Sigmoid colon (tissue), 7 donors: ENCODE measurements around the gene HOXC9. TPM values are rescaled to one million over a fixed set of nuclear protein-coding genes. Genes with fewer than 3 reads are reported as not detected.

Experiments
- DNase-seq: peaks from one replicate; pipeline ENCODE4 v3.0.0-alpha.2; 2019
- H3K27ac ChIP-seq, 4 donors: fragments of 200-600 bp; sonication (generic); one replicate each; pipeline ENCODE4 v1.5.1; 2016 to 2019; ENCODE audit warnings: mild to moderate bottlenecking in 1 of 4
- H3K27me3 ChIP-seq, 3 donors: fragments of 200-600 bp; sonication (generic); one replicate each; pipeline ENCODE4 v1.5.1; 2019; ENCODE audit warnings: mild to moderate bottlenecking in 1 of 3
- H3K36me3 ChIP-seq, 4 donors: fragments of 200-600 bp; sonication (generic); one replicate each; pipeline ENCODE4 v1.5.1; 2016 to 2019
- H3K4me1 ChIP-seq, 4 donors: fragments of 200-600 bp; sonication (generic); one replicate each; pipeline ENCODE4 v1.5.1; 2017 to 2019
- H3K4me3 ChIP-seq, 4 donors: fragments of 200-600 bp; sonication (generic); one replicate each; pipeline ENCODE4 v1.5.1; 2017 to 2019; ENCODE audit warnings: mild to moderate bottlenecking in 2 of 4, moderate library complexity in 1 of 4
- H3K9me3 ChIP-seq, 4 donors: fragments of 200-600 bp in 3 of 4; sonication (generic) in 3 of 4; one replicate each; pipeline versions ENCODE4 v1.5.1 to v1.6.1; 2013 to 2019
- EP300 ChIP-seq, 4 donors: sonication (generic); formaldehyde crosslinking; IDR thresholded peaks; one replicate each; pipeline ENCODE4 v1.6.1; 2017; ENCODE audit warnings: antibody characterized with exemption in 4 of 4
- POLR2A ChIP-seq, 2 donors: fragments of 450-650 bp; IDR thresholded peaks; one replicate each; pipeline ENCODE4 v1.6.1; 2016; ENCODE audit warnings: antibody characterized with exemption in 2 of 2, mild to moderate bottlenecking in 2 of 2, moderate library complexity in 2 of 2
- POLR2AphosphoS5 ChIP-seq, 4 donors: sonication (generic); formaldehyde crosslinking; IDR thresholded peaks; one replicate each; pipeline ENCODE4 v1.6.1; 2017; ENCODE audit warnings: antibody characterized with exemption in 4 of 4
- WGBS, 2 donors: extraction: QIAGEN DNeasy Blood & Tissue Kit; methylation state at CpG; one replicate each; pipeline ENCODE4 v1.1.7; 2013; 5-methylcytosine and 5-hydroxymethylcytosine counted together
- intact Hi-C: fragments of 100-400 bp; cut with DNase I; formaldehyde crosslinking; loops from one replicate; pipeline ENCODE4 v1.15.1; 2023
- polyA plus RNA-seq, 3 donors: library from polyadenylated mRNA; stranded (reverse); fragments of 200-250 nt; gene quantifications; one replicate each; pipeline ENCODE4 v1.2.3, GENCODE V29; 2013
- total RNA-seq, 4 donors: library from RNA; depleted of rRNA; stranded (reverse); fragments of >200 nt; gene quantifications; one replicate each; pipeline ENCODE4 v1.1.0, GENCODE V29; 2016
- TF ChIP-seq, protein P1 (sequence below), 4 experiments: fragments of 450-650 bp in 3 of 4; fragments of 200-600 bp in 1 of 4; IDR thresholded peaks; one replicate each; pipeline ENCODE4 v1.5.1; 2016 to 2019; ENCODE audit warnings: antibody characterized with exemption in 4 of 4, mild to moderate bottlenecking in 3 of 4, moderate library complexity in 2 of 4
- donor health status: healthy with polysubstance abuse.
- donor health status: Bipolar disorder and iron deficiency.
- donor health status: healthy.

Gene HOXC9
- total and polyA plus RNA-seq, 7 donors = 0.04 TPM; not detected in 6

DNA sequence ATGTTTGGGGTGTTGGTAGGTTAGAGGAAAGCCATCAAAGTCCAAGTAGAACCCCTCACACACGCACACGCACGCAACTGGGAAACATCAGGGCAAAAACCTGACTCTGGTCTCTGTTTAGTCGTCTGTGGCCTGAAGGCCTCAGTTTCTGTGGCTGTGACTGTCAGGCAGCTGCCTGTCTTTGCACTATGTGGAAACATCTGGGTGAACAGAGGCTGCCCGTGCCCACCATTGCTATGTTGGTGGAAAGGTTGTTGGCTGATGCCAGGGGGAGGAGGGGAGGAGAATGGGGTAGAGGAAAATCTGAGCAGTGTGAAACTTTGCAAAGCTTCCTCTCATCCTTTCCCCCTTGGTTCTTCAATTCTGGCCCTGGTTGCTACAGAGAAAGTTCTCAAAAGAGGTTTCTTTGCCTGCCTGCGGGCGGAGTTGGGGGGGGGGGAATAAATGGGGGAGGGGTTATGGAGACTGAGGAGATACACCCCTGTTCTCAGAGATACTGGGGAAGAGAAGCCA is 7.5 kb upstream of the HOXC9 start:
- H3K4me3 ChIP-seq = no peak overlapping the region
- no peak overlapping the region for H3K27ac ChIP-seq
- 42 to 67% methylated on average over 7 of the region's 7 CpGs for WGBS, 2 donors
- H3K4me1 ChIP-seq = peaks cover 0 to 33% (median 22%) of the 10 kb centered on the region in 4 donors
- no peaks in the 10 kb centered on the region for H3K36me3 ChIP-seq
- H3K9me3 ChIP-seq = no peaks in the 10 kb centered on the region
- TF ChIP-seq EP300 (IDR thresholded peaks at IDR 0.05) (no peak), POLR2A (IDR thresholded peaks at IDR 0.05) (no peak), POLR2AphosphoS5 (IDR thresholded peaks at IDR 0.05) (no peak)
- TF ChIP-seq, protein P1, sequence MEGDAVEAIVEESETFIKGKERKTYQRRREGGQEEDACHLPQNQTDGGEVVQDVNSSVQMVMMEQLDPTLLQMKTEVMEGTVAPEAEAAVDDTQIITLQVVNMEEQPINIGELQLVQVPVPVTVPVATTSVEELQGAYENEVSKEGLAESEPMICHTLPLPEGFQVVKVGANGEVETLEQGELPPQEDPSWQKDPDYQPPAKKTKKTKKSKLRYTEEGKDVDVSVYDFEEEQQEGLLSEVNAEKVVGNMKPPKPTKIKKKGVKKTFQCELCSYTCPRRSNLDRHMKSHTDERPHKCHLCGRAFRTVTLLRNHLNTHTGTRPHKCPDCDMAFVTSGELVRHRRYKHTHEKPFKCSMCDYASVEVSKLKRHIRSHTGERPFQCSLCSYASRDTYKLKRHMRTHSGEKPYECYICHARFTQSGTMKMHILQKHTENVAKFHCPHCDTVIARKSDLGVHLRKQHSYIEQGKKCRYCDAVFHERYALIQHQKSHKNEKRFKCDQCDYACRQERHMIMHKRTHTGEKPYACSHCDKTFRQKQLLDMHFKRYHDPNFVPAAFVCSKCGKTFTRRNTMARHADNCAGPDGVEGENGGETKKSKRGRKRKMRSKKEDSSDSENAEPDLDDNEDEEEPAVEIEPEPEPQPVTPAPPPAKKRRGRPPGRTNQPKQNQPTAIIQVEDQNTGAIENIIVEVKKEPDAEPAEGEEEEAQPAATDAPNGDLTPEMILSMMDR (IDR thresholded peaks at IDR 0.05) = no peak
- intact Hi-C loops = no loop called here
- DNase-seq = no peak
- H3K27me3 ChIP-seq = peaks cover 88 to 100% (median 100%) of the 10 kb centered on the region in 3 donors

- no peak overlapping the region for H3K4me3 ChIP-seq
- no peaks in the 10 kb centered on the region for H3K36me3 ChIP-seq
- no peak overlapping the region for H3K27ac ChIP-seq
- TF ChIP-seq EP300 (IDR thresholded peaks at IDR 0.05) (no peak), POLR2AphosphoS5 (IDR thresholded peaks at IDR 0.05) (peak in 1 of 4 donors; percentile 13)
- DNase-seq = no peak
- intact Hi-C loops = no loop called here
- WGBS, 2 donors = 29 to 44% methylated on average over 18 of the region's 18 CpGs
- H3K9me3 ChIP-seq = no peaks in the 10 kb centered on the region
- peaks cover 0 to 33% (median 22%) of the 10 kb centered on the region in 4 donors for H3K4me1 ChIP-seq
- H3K27me3 ChIP-seq = peaks cover 91 to 100% (median 100%) of the 10 kb centered on the region in 3 donors
Observed at GRCh38 chr12:53993162-53994008, 6.6 kb upstream of the HOXC9 start.

DNA sequence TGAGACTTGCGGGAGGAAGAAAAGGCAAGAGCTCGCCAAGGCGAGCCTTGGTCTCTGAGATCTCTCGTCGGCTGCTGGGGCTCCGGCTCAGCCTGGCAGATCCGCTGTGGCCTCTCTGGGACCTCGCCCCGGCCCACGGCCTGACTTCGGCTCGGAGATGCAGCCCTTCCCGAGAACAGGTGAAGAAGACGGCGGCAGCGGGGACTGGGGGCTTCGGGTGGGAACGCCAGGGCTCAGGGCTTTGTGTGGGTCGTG is 6.0 kb upstream of the HOXC9 start:
- Histone ChIP-seq H3K4me3 (no peak overlapping the region), H3K9me3 (no peaks in the 10 kb centered on the region), H3K36me3 (no peaks in the 10 kb centered on the region), H3K27me3 (peaks cover 91 to 100% (median 100%) of the 10 kb centered on the region in 3 donors), H3K27ac (no peak overlapping the region), H3K4me1 (peaks cover 0 to 33% (median 22%) of the 10 kb centered on the region in 4 donors)
- intact Hi-C loops = no loop called here
- DNase-seq = no peak
- TF ChIP-seq POLR2A (IDR thresholded peaks at IDR 0.05) (no peak), EP300 (IDR thresholded peaks at IDR 0.05) (no peak), POLR2AphosphoS5 (IDR thresholded peaks at IDR 0.05) (no peak)
- TF ChIP-seq, protein P1 (IDR thresholded peaks at IDR 0.05) = no peak
- 6 to 8% methylated on average over 19 of the region's 19 CpGs for WGBS, 2 donors

- WGBS, 2 donors = 5% methylated on average over 60 of the region's 60 CpGs
- Histone ChIP-seq H3K4me3 (peak overlapping the region in 1 of 4 donors; percentile 50), H3K9me3 (no peaks in the 10 kb centered on the region), H3K36me3 (no peaks in the 10 kb centered on the region), H3K27me3 (peaks cover 90 to 100% (median 100%) of the 10 kb centered on the region in 3 donors), H3K4me1 (peaks cover 0 to 29% (median 24%) of the 10 kb centered on the region in 4 donors), H3K27ac (no peak overlapping the region)
- no peak for TF ChIP-seq POLR2AphosphoS5 (IDR thresholded peaks at IDR 0.05)
- TF ChIP-seq EP300 (IDR thresholded peaks at IDR 0.05) = no peak
- TF ChIP-seq POLR2A (IDR thresholded peaks at IDR 0.05) = no peak
- TF ChIP-seq, protein P1 (IDR thresholded peaks at IDR 0.05) = no peak
- no peak for DNase-seq
- intact Hi-C loops = no loop called here
Observed at GRCh38 chr12:53994264-53995001, 5.5 kb upstream of the HOXC9 start.

DNA sequence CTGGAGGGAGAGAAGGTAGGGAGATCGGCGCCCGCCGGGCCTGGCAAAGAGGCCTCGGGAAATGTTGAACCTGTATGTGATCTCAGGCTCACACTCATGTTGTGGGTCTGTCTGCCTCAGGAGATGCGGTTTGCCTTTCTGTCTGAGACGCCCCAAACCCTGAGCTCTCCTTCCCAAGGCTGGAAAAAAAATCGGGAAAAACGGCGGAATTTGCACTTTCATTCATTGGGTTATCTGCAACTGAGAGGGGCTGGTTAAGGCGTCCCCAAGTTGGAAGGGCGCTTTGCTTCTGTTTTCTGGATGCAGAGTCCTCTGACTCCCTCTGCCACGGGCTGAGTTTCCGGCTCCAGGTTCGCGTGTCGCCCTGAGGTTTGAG is 5.0 kb upstream of the HOXC9 start:
- Histone ChIP-seq H3K4me1 (peaks cover 0 to 35% (median 28%) of the 10 kb centered on the region in 4 donors), H3K36me3 (no peaks in the 10 kb centered on the region), H3K9me3 (no peaks in the 10 kb centered on the region), H3K4me3 (peak overlapping the region in 3 of 4 donors; percentile 40 to 50 (median 44)), H3K27me3 (peaks cover 95 to 100% (median 100%) of the 10 kb centered on the region in 3 donors), H3K27ac (no peak overlapping the region)
- 4 to 5% methylated on average over 17 of the region's 17 CpGs for WGBS, 2 donors
- DNase-seq = no peak
- intact Hi-C loops = no loop called here
- TF ChIP-seq POLR2A (IDR thresholded peaks at IDR 0.05) (no peak), POLR2AphosphoS5 (IDR thresholded peaks at IDR 0.05) (no peak), EP300 (IDR thresholded peaks at IDR 0.05) (no peak)
- TF ChIP-seq, protein P1 (IDR thresholded peaks at IDR 0.05) = no peak
